GM12878 (cell line): ENCODE measurements around the gene MFAP2. TPM values are rescaled to one million over a fixed set of nuclear protein-coding genes. Genes with fewer than 3 reads are reported as not detected.

Source experiments
- ATAC-seq: fragments of 200-7000 bp; cut with Tn5 transposase; 3 replicates; pipeline ENCODE4 v1.9.1; 2020; ENCODE audit warnings: mild to moderate bottlenecking, moderate library complexity
- BruUV-seq: library from RNA; stranded (reverse); fragments of 400-500 nt; replicated peaks from 2 replicates; lab custom pipeline; 2021; lab: Mats Ljungman, UMichigan
- CTCF ChIA-PET: fragments of 300-600 bp; sonication (Branson Sonifier 250); formaldehyde crosslinking; extraction: SDS; loops from one replicate; lab custom pipeline; 2021; ENCODE audit warnings: inconsistent platforms; lab: Yijun Ruan, JAX
- POLR2A ChIA-PET: fragments of 350-600 bp; formaldehyde crosslinking; extraction: SDS; loops from one replicate; lab custom pipeline; 2021; ENCODE audit warnings: inconsistent platforms; lab: Charles Lee
- RAD21 ChIA-PET: fragments of 300-600 bp; sonication (Branson Sonifier 250); formaldehyde crosslinking; loops from one replicate; lab custom pipeline; 2023; ENCODE audit warnings: antibody characterized with exemption; ENCODE audit not compliant: unreplicated experiment; lab: Charles Lee
- SMC1A ChIA-PET: fragments of 300-600 bp; sonication (Branson Sonifier 250); formaldehyde crosslinking; loops from one replicate; lab custom pipeline; 2023; ENCODE audit not compliant: unreplicated experiment, uncharacterized antibody; lab: Charles Lee
- DNase-seq: peaks from one replicate; pipeline ENCODE4 v3.0.0-alpha.2; 2011; ENCODE audit warnings: low read depth, low spot score
- FAIRE-seq: peaks from 3 replicates; lab custom pipeline; 2011; peaks lifted over from hg19 to GRCh38; lab: Jason Lieb, UNC
- H2AFZ ChIP-seq: 2 replicates; pipeline ENCODE4 v1.6.0; 2011; ENCODE audit warnings: low read depth, low read length, control low read depth; ENCODE audit not compliant: control insufficient read depth
- H3K27ac ChIP-seq: 2 replicates; pipeline ENCODE4 v1.5.1; 2011; ENCODE audit warnings: control low read depth; ENCODE audit not compliant: control insufficient read depth, insufficient read depth
- H3K27me3 ChIP-seq, 2 experiments: replicated peaks in 1 of 2; 2 replicates each; pipeline versions ENCODE4 v1.6.0 to v1.6.1; 2011; ENCODE audit warnings: low read length in 1 of 2; ENCODE audit not compliant: control insufficient read depth in 2 of 2, insufficient read depth in 2 of 2
- H3K36me3 ChIP-seq, 2 experiments: 2 replicates each; pipeline ENCODE4 v1.5.1; 2011; ENCODE audit warnings: low read length in 1 of 2; ENCODE audit not compliant: control insufficient read depth in 2 of 2, insufficient read depth in 2 of 2
- H3K4me1 ChIP-seq: 2 replicates; pipeline ENCODE4 v1.6.1; 2011; ENCODE audit warnings: mild to moderate bottlenecking, low read length, moderate library complexity, mixed read lengths; ENCODE audit not compliant: control insufficient read depth, insufficient read depth
- H3K4me2 ChIP-seq: 2 replicates; pipeline ENCODE4 v1.6.0; 2011; ENCODE audit warnings: control low read depth; ENCODE audit not compliant: control insufficient read depth, insufficient read depth
- H3K4me3 ChIP-seq: fragments of 200-600 bp; sonication (generic); 2 replicates; pipeline ENCODE4 v1.5.1; 2016
- H3K79me2 ChIP-seq: 2 replicates; pipeline ENCODE4 v1.6.0; 2011; ENCODE audit warnings: low read length; ENCODE audit not compliant: control insufficient read depth, insufficient read depth
- H3K9ac ChIP-seq: 2 replicates; pipeline ENCODE4 v1.8.0; 2011; ENCODE audit warnings: low read length, control low read depth, mixed read lengths; ENCODE audit not compliant: control insufficient read depth, insufficient read depth
- H3K9me3 ChIP-seq: replicated peaks from 3 replicates; pipeline ENCODE4 v1.5.1; 2011; ENCODE audit warnings: mild to moderate bottlenecking, low read length; ENCODE audit not compliant: control insufficient read depth, insufficient read depth
- H4K20me1 ChIP-seq: 2 replicates; pipeline ENCODE4 v1.6.0; 2011; ENCODE audit not compliant: control insufficient read depth, insufficient read depth
- POU2F2 ChIP-seq: IDR thresholded peaks from 3 replicates; pipeline ENCODE4 v1.6.1; 2011; ENCODE audit warnings: low read depth, mild to moderate bottlenecking, low read length, borderline replicate concordance
- RAD21 ChIP-seq: IDR thresholded peaks from 2 replicates; pipeline ENCODE4 v1.6.1; 2011; ENCODE audit warnings: mild to moderate bottlenecking, low read depth, low read length, moderate library complexity; ENCODE audit not compliant: insufficient read depth
- ZBTB4 ChIP-seq: fragments of 450-650 bp; formaldehyde crosslinking; IDR thresholded peaks from 2 replicates; pipeline ENCODE4 v1.4.0; 2022; ENCODE audit warnings: mild to moderate bottlenecking, moderate library complexity
- ZNF24 ChIP-seq: fragments of 450-650 bp; IDR thresholded peaks from 2 replicates; pipeline ENCODE4 v1.6.1; 2017; ENCODE audit warnings: antibody characterized with exemption, mild to moderate bottlenecking
- WGBS: methylation state at CpG from one replicate; pipeline ENCODE4 v1.1.6; 2016; ENCODE audit warnings: low lambda C conversion rate; ENCODE audit not compliant: insufficient replicate concordance, insufficient coverage; ENCODE audit errors: missing lambda C conversion rate; 5-methylcytosine and 5-hydroxymethylcytosine counted together
- in situ Hi-C: fragments of 300-500 bp; cut with MboI; formaldehyde crosslinking; loops from 9 replicates; pipeline ENCODE4 v1.14.3; 2018; ENCODE audit warnings: mixed read lengths
- intact Hi-C: fragments of 100-400 bp; cut with micrococcal nuclease; formaldehyde crosslinking; loops from one replicate; pipeline ENCODE4 v1.14.2; 2022; ENCODE audit not compliant: unreplicated experiment
- polyA plus RNA-seq, 11 experiments: library from polyadenylated mRNA; depleted of rRNA in 4 of 11; unstranded in 6 of 11; stranded (reverse) in 5 of 11; fragments of >200 nt; fragmentation: Nextera tagmentation in 4 of 11; fragmentation: Illumina TruSeq in 1 of 11; extraction: Ambion mirVana in 4 of 11; extraction: Trizol in 1 of 11; gene quantifications; 1 replicate in 1 of 11; 2 replicates in 10 of 11; pipeline versions ENCODE4 v1.2.1 to v1.2.3, GENCODE V29; 2011 to 2016; ENCODE audit warnings: inconsistent platforms in 2 of 11, missing spikeins in 2 of 11, low read depth in 1 of 11
- total RNA-seq, 4 experiments: library from RNA; depleted of rRNA in 3 of 4; stranded (reverse); fragments of >200 nt in 3 of 4; fragmentation: Illumina TruSeq in 1 of 4; extraction: Trizol in 1 of 4; gene quantifications; 2 replicates each; pipeline versions ENCODE4 v1.2.1 to v1.2.3, GENCODE V29; 2013 to 2021

The MFAP2 gene
- total and polyA plus RNA-seq, 10 of the 15 experiments (the other 5 are each of a cell fraction or from before 2014, with no cell fraction given), result 0.16 TPM; not detected in 9

- no TSS peak for BruUV-seq
- H3K27ac ChIP-seq, result no peak overlapping the region
- ATAC-seq (peak; percentile 10), DNase-seq (no peak)
- in situ Hi-C loops, result no loop called here
- H3K4me3 ChIP-seq, result peak overlapping the region; percentile 87
- POLR2A ChIA-PET, result interaction anchor here (0.6 kb wide), 1 partner anchor 18 kb away, joined by 8 read pairs; no protein-coding TSS in a partner anchor
- no peaks in the 10 kb centered on the region for H3K27me3 ChIP-seq
- WGBS, result 6% methylated on average over 11 of the region's 15 CpGs
- H3K36me3 ChIP-seq, result no peaks in the 10 kb centered on the region
- TF ChIP-seq POU2F2 (no peak), ZNF24 (peak; percentile 79), RAD21 (no peak), ZBTB4 (no peak)
- TF ChIP-seq, all 136 proteins: peak for 1
- Histone ChIP-seq H3K9me3 (no peaks in the 10 kb centered on the region), H3K4me2 (peak overlapping the region; percentile 92), H2AFZ (peak overlapping the region; percentile 78), H3K79me2 (peaks cover 2% of the 10 kb centered on the region), H3K9ac (peak overlapping the region; percentile 40), H3K4me1 (peaks cover 22% of the 10 kb centered on the region), H4K20me1 (no peaks in the 10 kb centered on the region)
- SMC1A ChIA-PET, result interaction anchor here (2.4 kb wide), 1 partner anchor 8 kb away, joined by 7 read pairs; no protein-coding TSS in a partner anchor
- intact Hi-C loops, result no loop called here
- no peak for FAIRE-seq
- RAD21 ChIA-PET, result interaction anchor here (1.3 kb wide), 1 partner anchor 35 kb away, joined by 3 read pairs; no protein-coding TSS in a partner anchor
- CTCF ChIA-PET, result interaction anchor here (0.9 to 1.0 kb wide), 2 partner anchors 37 to 390 kb away, joined by 3 read pairs; no protein-coding TSS in a partner anchor
Observed at GRCh38 chr1:17011092-17011438, 30.6 kb upstream of the MFAP2 start.
